Body of pancreas (tissue), 4 donors: ENCODE measurements around the gene MAP4K2. TPM values are rescaled to one million over a fixed set of nuclear protein-coding genes. Genes with fewer than 3 reads are reported as not detected.

ENCODE experiments used
- ATAC-seq: fragments of 150-250 bp; one replicate; pipeline ENCODE4 v1.9.1; 2016
- DNase-seq, 4 donors: peaks; one replicate each; pipeline ENCODE4 v3.0.0-alpha.2; 2019
- H3K27ac ChIP-seq, 4 donors: fragments of 200-600 bp; sonication (generic); 1 replicate in 3 of 4; 2 replicates in 1 of 4; pipeline versions ENCODE4 v1.5.1 to v1.6.1; 2016 to 2019; ENCODE audit warnings: mild to moderate bottlenecking in 1 of 4, mixed read lengths in 1 of 4, moderate library complexity in 1 of 4
- H3K27me3 ChIP-seq, 2 donors: fragments of 200-600 bp; sonication (generic); one replicate each; pipeline ENCODE4 v1.6.0; 2016; ENCODE audit warnings: mild to moderate bottlenecking in 1 of 2
- H3K36me3 ChIP-seq, 2 donors: fragments of 200-600 bp; sonication (generic); replicated peaks in 1 of 2; 2 replicates each; pipeline ENCODE4 v1.5.1; 2016; ENCODE audit warnings: low read depth in 2 of 2; ENCODE audit not compliant: insufficient read depth in 1 of 2
- H3K4me1 ChIP-seq: fragments of 200-600 bp; sonication (generic); one replicate; pipeline ENCODE4 v1.6.0; 2016
- H3K4me3 ChIP-seq, 2 donors: fragments of 200-600 bp; sonication (generic); 1 replicate in 1 of 2; 2 replicates in 1 of 2; pipeline ENCODE4 v1.5.1; 2016 to 2019
- H3K9me3 ChIP-seq, 3 donors: fragments of 200-600 bp; sonication (generic); 1 replicate in 2 of 3; 2 replicates in 1 of 3; pipeline ENCODE4 v1.5.1; 2016
- POLR2A ChIP-seq, 3 donors: fragments of 450-650 bp; IDR thresholded peaks; one replicate each; pipeline ENCODE4 v1.6.1; 2016; ENCODE audit warnings: antibody characterized with exemption in 3 of 3, mild to moderate bottlenecking in 2 of 3
- WGBS, 2 donors: methylation state at CpG; one replicate each; pipeline ENCODE4 v1.1.5; 2017; 5-methylcytosine and 5-hydroxymethylcytosine counted together
- intact Hi-C: fragments of 100-400 bp; cut with DNase I; formaldehyde crosslinking; loops from one replicate; pipeline ENCODE4 v1.15.1; 2023
- total RNA-seq, 2 donors: library from RNA; depleted of rRNA; stranded (reverse); fragments of >200 nt; gene quantifications; one replicate each; pipeline ENCODE4 v1.1.0, GENCODE V29; 2016
- TF ChIP-seq, protein P1 (sequence below), 7 experiments: fragments of 450-650 bp in 4 of 7; fragments of 200-600 bp in 3 of 7; sonication (generic) in 3 of 7; IDR thresholded peaks; one replicate each; pipeline ENCODE4 v1.5.1; 2016 to 2019; ENCODE audit warnings: antibody characterized with exemption in 7 of 7

The MAP4K2 gene
- total RNA-seq, 2 donors from 2014 or later, result 10.4 to 18.1 TPM

DNA sequence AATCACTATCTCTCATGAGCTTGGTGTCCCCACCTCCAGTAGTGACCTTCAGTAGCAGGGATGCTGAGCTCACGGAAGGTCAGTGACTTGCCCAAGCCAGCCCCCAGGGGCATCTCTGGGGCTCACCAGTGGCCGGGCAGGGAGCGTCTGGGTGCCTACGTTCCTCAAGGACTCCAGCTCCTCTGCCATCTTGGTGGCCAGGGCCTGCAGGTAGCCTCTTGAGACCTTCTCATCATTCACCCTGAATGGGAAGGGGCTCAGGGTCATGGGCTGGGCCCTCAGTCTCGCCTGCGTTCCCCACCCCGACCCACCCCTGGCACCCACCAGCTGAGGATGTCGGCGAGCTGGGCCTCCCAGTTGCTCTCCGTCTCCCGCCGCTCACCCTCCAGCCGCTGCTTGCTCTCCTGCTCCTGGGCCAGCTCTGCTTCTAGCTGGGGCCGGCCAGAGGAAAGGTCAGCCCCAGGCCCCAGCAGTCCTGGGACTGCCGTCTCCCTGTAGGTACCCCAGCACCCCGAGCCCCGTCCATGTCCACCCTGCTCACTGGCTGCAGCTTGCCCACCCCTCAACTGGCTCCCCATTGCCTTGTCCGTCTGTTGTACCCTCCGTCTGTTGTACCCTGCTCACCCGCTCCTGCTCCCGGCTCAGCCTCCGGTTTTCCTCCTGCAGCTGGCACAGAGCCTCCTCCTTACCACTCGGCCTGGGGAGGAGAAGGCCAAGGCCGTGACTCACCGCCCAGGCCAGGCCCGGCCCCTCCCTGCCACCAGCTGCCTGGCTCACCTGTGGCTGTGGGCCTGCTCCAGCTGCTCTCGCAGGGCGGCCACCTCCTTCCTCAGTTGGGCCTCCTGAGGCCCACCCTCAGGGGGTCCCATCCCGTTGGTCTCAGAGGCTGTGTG is 32.0 kb upstream of the MAP4K2 start:
- Histone ChIP-seq H3K4me3 (no peak overlapping the region), H3K27me3 (no peaks in the 10 kb centered on the region), H3K9me3 (no peaks in the 10 kb centered on the region), H3K27ac (peak overlapping the region in 3 of 4 donors; percentile 24 to 54 (median 54)), H3K4me1 (peaks cover 9% of the 10 kb centered on the region), H3K36me3 (peaks cover 11 to 37% of the 10 kb centered on the region in 2 donors)
- ATAC-seq, result peak; percentile 65
- 74% methylated on average over 14 to 26 of the region's 29 CpGs for WGBS, 2 donors
- DNase-seq, result peak; percentile 64 to 95 (median 73)
- intact Hi-C loops, result no loop called here
- TF ChIP-seq POLR2A (IDR thresholded peaks at IDR 0.05), result no peak
- TF ChIP-seq, protein P1, sequence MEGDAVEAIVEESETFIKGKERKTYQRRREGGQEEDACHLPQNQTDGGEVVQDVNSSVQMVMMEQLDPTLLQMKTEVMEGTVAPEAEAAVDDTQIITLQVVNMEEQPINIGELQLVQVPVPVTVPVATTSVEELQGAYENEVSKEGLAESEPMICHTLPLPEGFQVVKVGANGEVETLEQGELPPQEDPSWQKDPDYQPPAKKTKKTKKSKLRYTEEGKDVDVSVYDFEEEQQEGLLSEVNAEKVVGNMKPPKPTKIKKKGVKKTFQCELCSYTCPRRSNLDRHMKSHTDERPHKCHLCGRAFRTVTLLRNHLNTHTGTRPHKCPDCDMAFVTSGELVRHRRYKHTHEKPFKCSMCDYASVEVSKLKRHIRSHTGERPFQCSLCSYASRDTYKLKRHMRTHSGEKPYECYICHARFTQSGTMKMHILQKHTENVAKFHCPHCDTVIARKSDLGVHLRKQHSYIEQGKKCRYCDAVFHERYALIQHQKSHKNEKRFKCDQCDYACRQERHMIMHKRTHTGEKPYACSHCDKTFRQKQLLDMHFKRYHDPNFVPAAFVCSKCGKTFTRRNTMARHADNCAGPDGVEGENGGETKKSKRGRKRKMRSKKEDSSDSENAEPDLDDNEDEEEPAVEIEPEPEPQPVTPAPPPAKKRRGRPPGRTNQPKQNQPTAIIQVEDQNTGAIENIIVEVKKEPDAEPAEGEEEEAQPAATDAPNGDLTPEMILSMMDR (IDR thresholded peaks at IDR 0.05), result no peak

DNA sequence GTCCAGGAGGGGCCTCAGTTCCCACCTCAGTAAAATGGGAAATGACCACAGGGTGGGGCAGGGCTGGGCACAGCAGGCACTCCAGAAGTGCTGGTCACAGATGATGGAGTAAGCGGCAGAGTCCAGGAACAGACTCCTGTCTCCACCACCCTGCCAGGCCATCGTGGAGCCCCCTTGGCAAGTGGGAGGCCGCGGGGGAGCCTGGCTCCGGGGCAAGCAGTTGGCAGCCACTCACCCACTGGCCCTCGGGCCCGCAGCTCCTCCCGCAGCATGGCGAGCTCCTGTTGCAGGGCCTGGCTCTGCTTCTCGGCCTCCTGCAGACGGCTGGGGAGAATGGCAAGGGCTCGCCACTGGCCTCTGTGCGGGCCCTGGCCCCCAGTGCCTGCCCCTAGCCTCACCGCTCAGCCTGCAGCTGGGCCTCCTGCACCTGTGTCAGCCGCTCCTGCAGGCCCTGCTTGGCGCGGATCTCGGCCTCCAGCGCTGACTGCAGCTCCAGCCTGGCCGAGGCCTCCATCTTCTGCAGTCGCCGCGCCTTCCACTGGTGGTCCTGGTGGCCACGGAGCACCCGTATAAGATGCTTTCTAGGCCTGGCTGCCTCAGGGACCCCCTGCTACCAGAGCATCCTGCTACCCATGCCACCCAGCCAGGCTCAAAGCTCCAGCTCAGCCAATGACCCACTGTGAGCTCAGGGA is 31.2 kb upstream of the MAP4K2 start:
- H3K27ac ChIP-seq, result no peak overlapping the region
- 92 to 100% methylated on average over 5 to 24 of the region's 25 CpGs for WGBS, 2 donors
- no peak for DNase-seq
- peaks cover 9% of the 10 kb centered on the region for H3K4me1 ChIP-seq
- H3K27me3 ChIP-seq, result no peaks in the 10 kb centered on the region
- intact Hi-C loops, result no loop called here
- peaks cover 15 to 35% of the 10 kb centered on the region in 2 donors for H3K36me3 ChIP-seq
- no peak for ATAC-seq
- TF ChIP-seq, protein P1 (IDR thresholded peaks at IDR 0.05), result no peak
- no peak for TF ChIP-seq POLR2A (IDR thresholded peaks at IDR 0.05)
- H3K9me3 ChIP-seq, result no peaks in the 10 kb centered on the region
- no peak overlapping the region for H3K4me3 ChIP-seq

DNA sequence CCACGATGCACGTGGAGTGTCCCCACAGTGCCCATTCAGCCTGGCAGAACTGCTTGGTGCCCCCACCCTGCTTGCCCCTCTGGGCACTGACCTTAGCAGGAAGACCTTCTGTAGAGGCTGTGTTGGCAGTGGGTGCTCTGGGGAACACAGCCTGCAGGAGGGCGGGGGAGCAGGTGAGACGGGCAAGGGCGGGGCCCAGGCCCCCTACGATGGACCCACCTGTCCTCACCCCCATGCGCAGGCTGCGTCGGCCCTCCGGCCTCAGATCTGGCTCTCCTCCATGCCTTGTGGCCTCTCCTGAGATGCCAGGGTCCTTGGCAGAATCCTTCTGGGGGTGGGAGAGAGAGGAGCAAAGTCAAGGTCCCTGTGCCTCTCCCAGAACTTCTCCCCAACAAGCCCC is 30.5 kb upstream of the MAP4K2 start:
- H3K9me3 ChIP-seq, result no peaks in the 10 kb centered on the region
- intact Hi-C loops, result no loop called here
- peaks cover 9% of the 10 kb centered on the region for H3K4me1 ChIP-seq
- H3K4me3 ChIP-seq, result no peak overlapping the region
- 91% methylated on average over 9 of the region's 10 CpGs; no CpG with 5 or more reads in 1 of the 2 donors for WGBS, 2 donors
- no peak overlapping the region for H3K27ac ChIP-seq
- H3K27me3 ChIP-seq, result no peaks in the 10 kb centered on the region
- H3K36me3 ChIP-seq, result peaks cover 15 to 30% of the 10 kb centered on the region in 2 donors
- no peak for DNase-seq
- ATAC-seq, result no peak
- TF ChIP-seq, protein P1 (IDR thresholded peaks at IDR 0.05), result no peak
- no peak for TF ChIP-seq POLR2A (IDR thresholded peaks at IDR 0.05)

DNA sequence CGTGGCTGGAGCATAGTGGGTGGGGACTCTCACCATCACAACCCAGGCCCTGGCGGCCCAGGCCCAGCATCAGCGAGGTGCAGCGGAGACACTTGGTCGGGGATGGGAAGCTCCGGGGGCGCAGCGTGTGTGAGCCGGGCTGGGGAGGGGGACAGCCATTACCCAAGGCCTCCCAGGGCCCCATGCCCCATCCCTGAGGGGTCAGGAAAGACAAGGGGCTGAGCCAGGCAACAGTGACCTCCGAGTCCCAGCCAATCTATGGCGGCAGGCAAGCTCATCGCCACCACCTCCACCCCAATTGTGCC is 30.1 kb upstream of the MAP4K2 start:
- no peaks in the 10 kb centered on the region for H3K27me3 ChIP-seq
- no peak overlapping the region for H3K27ac ChIP-seq
- intact Hi-C loops, result no loop called here

More for the DNA sequence above, 30.1 kb upstream of the MAP4K2 start:
- H3K4me3 ChIP-seq, result no peak overlapping the region
- no peak for ATAC-seq
- TF ChIP-seq POLR2A (IDR thresholded peaks at IDR 0.05), result no peak
- TF ChIP-seq, protein P1 (IDR thresholded peaks at IDR 0.05), result no peak
- H3K4me1 ChIP-seq, result peaks cover 9% of the 10 kb centered on the region
- H3K36me3 ChIP-seq, result peaks cover 15 to 27% of the 10 kb centered on the region in 2 donors
- no peak for DNase-seq
- WGBS, 2 donors, result 60 to 89% methylated on average over 1 to 12 of the region's 12 CpGs
- no peaks in the 10 kb centered on the region for H3K9me3 ChIP-seq
